ENCODE measurements around the gene SULT1A1. TPM values are rescaled to one million over a fixed set of nuclear protein-coding genes. Genes with fewer than 3 reads are reported as not detected.
"Not testable (repeated sequence)": the region's sequence is repeated elsewhere in the genome, so short reads cannot be mapped to it uniquely, and the experiment has no call there.

SULT1A1 gene
- 36.6 TPM for polyA plus RNA-seq (2012; ENCODE audit: insufficient read length, low read depth)

GRCh38 chr16:28609631-28610594 lies at the start of gene SULT1A1:
Gene SULT1A1 (minus strand): TSS chr16:28610044. CDS start chr16:28608855, 1,189 bp downstream.
- TF ChIP-seq REST (IDR thresholded peaks at IDR 0.05; ENCODE audit: insufficient read depth in 1 of 2, low read depth in 2 of 2, low read length in 2 of 2), result no peak
- no peak for TF ChIP-seq FOXP2 (optimal IDR thresholded peaks at IDR 0.05; ENCODE audit: borderline replicate concordance, extremely low read depth, extremely low read length, insufficient read depth)
- no peak for TF ChIP-seq POLR2AphosphoS5 (IDR thresholded peaks at IDR 0.05; ENCODE audit: low read depth, low read length)
- TF ChIP-seq TAF1 (IDR thresholded peaks at IDR 0.05; ENCODE audit: borderline replicate concordance, insufficient read depth, low read length), result no peak
- TF ChIP-seq SIN3A (IDR thresholded peaks at IDR 0.05; ENCODE audit: borderline replicate concordance, insufficient read depth, low read length), result no peak

- TF ChIP-seq SIN3A (IDR thresholded peaks at IDR 0.05; ENCODE audit: borderline replicate concordance, insufficient read depth, low read length); POLR2AphosphoS5 (IDR thresholded peaks at IDR 0.05; ENCODE audit: low read depth, low read length); REST (IDR thresholded peaks at IDR 0.05; ENCODE audit: insufficient read depth in 1 of 2, low read depth in 2 of 2, low read length in 2 of 2): not testable (repeated sequence)
Measured at GRCh38 chr16:28637765-28638164, 27.9 kb upstream of the SULT1A1 start, which contains the start of gene NPIPB8. Gene NPIPB8 (plus strand): TSS chr16:28638065. CDS start chr16:28638361, 296 bp downstream.

- TF ChIP-seq TAF1 (IDR thresholded peaks at IDR 0.05; ENCODE audit: borderline replicate concordance, insufficient read depth, low read length) (peak; percentile 40; the same call in 1 of the 2 replicates), REST (IDR thresholded peaks at IDR 0.05; ENCODE audit: insufficient read depth in 1 of 2, low read depth in 2 of 2, low read length in 2 of 2) (no peak), POLR2AphosphoS5 (IDR thresholded peaks at IDR 0.05; ENCODE audit: low read depth, low read length) (no peak), SIN3A (IDR thresholded peaks at IDR 0.05; ENCODE audit: borderline replicate concordance, insufficient read depth, low read length) (no peak), FOXP2 (optimal IDR thresholded peaks at IDR 0.05; ENCODE audit: borderline replicate concordance, extremely low read depth, extremely low read length, insufficient read depth) (no peak)
Measured at GRCh38 chr16:28623172-28623711, 13.4 kb upstream of the SULT1A1 start.

- TF ChIP-seq FOXP2 (optimal IDR thresholded peaks at IDR 0.05; ENCODE audit: borderline replicate concordance, extremely low read depth, extremely low read length, insufficient read depth), result no peak
- TF ChIP-seq TAF1 (IDR thresholded peaks at IDR 0.05; ENCODE audit: borderline replicate concordance, insufficient read depth, low read length), result no peak
- no peak for TF ChIP-seq REST (IDR thresholded peaks at IDR 0.05; ENCODE audit: insufficient read depth in 1 of 2, low read depth in 2 of 2, low read length in 2 of 2)
- TF ChIP-seq SIN3A (IDR thresholded peaks at IDR 0.05; ENCODE audit: borderline replicate concordance, insufficient read depth, low read length), result no peak
- TF ChIP-seq POLR2AphosphoS5 (IDR thresholded peaks at IDR 0.05; ENCODE audit: low read depth, low read length), result no peak
Measured at GRCh38 chr16:28621481-28622155, 11.8 kb upstream of the SULT1A1 start.
